Measurements from ENCODE around the gene SHCBP1L.

SHCBP1L gene

DNA sequence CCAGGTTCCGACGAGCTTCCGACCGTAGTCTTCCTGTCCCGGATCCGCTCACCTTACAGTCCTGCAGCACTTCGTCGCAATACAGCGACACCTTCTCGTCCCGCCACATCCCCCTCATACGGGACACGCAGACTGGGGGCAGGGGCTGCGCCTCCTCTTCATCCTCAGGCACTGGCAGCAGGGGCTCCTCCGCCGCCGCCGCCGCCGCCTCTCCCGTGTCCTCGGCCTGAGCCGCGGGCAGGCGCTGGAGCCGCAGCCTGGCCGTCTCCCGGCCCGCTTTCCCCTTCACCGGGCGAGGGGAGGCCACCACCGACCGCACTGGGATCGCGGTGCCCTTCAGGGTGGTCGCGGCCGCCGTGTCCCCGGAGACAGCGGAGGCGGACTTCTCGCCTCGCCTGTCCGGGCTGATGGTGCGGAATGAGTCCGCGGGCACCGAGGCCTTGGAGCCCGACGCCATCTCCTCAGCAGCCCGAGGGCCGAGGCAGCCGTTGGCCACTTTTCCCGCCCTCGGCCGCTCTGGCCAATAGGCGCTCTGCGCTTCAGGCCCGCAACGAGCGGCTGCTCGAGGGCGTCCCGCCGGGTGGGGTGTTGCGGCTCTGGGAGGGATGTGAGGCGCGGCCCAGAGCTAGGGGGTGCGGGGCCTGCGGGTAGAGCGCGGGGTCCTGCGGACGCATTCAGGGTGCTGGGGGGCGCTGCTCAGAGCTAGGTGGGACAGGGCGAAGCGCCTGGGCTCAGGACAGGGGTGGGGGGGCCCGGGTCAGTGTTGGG lies at the start of gene SHCBP1L:
Gene SHCBP1L, minus strand, starts transcription at position 490 of the 768 bp plus-strand sequence. Its CDS starts 33 bp downstream, at position 457.
- no peak for DNase-seq (ENCODE audit: low read depth, low spot score)

DNA sequence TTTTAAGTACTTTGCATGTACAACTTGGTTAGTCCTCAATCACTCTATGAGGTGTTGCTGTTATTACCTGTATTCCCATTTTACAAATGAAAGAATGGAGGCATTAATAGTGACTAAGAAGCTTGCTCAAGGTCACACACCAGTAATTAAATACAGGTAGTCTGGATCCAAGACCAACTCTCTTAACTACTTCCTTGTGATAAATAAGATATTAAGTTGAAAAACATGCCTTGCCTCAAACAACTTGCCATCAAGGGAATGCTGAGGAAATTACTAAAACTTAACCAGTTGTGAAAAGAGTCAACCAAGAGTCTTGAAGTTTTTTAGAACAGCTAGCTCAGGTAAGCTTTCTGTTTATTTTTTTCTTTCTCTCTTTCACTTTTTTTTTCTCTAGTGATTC lies 49.3 kb upstream of the SHCBP1L start:
- DNase-seq (ENCODE audit: low read depth, low spot score) = no peak

DNA sequence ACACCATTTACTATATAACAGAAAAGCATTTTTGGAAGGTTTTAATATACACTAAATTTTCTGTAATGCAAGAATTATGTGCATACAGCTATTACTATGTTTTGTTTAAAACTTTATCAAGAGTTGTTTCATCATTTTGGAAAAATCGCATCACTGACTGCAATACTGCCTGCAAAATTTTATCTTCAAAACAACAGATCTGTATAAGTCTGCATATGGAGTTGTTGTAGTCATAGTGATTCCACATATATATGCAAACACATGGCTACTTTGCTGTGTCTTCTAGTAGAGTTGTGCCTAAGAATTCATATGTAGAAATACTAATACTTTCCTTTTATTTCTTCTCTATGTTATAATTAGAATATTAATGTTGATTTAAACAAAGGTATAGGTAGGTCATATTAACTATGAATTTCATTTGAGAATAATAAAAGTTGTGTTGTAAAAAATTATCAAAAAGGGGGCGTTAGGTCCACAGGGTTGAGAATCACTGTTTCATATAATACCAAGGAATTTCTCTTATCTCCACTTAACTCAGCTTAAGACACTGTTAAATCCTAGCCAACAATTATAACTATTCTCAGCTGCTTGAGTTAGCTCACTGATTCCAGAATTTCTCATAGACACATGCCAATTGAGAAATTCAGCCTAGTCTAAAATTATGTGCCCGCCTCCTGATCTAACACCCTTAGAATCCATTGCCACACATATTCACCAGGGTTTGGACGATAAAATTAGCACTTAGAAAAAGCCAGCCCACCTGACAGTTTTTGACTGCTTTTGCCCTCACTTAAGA lies 47.4 kb upstream of the SHCBP1L start:
- no peak for DNase-seq (ENCODE audit: low read depth, low spot score)

DNA sequence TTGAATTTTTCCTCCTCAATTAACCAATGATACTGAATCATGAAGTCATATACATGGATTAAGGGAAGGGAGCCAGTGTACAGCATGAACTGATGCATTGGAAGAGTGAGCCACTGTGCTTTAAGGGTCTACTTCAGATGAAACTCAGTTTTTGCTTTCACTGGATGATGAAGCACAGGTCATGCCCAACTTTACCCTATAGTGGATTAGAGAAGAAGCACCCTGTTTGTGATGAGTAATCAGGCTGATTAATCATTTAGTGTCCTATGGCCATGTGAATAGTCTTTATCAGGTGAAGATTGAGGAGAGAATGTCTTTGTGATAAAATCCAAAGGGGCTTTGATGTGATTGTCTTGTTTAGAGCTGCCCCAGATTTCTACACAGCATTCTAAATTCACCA lies 45.5 kb upstream of the SHCBP1L start:
- DNase-seq (ENCODE audit: low read depth, low spot score) = no peak

DNA sequence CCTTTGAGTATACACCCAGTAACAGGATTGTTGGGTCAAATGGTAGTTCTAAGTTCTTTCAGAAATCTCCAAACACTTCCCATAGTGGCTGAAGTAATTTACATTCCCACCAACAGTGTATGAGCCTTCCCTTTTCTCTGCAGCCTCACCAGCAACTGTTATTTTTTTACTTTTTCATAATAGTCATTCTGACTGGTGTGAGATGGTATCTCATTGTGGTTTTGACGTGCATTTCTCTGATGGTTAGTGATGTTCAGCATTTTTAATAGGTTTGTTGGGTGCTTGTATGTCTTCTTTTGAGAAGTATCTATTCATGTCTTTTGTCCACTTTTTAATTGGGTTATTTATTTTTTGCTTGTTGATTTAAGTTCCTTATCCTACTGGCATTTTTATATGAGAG lies 43.9 kb upstream of the SHCBP1L start:
- DNase-seq (ENCODE audit: low read depth, low spot score) = no peak

- no peak for DNase-seq (ENCODE audit: low read depth, low spot score)
Measured at GRCh38 chr1:182995894-182996293, 42.9 kb upstream of the SHCBP1L start.

DNA sequence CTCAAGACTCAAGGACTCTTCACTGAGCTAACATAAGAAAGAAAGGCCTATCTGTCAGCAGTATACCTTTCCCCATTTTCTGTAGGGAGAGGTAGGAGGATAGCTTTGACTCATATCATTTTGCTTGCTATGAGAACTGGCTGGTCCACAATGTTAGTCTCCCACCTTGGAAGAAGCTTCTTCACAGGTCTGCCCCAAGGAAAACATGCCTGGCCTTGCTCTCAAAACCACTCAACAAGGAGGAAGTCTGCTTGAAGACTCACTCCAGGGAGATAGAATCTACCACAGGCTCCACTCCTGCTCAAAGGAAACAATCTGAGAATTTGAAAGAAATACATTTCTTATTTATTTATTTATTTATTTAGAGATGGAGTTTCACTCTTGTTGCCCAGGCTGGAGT lies 40.8 kb upstream of the SHCBP1L start:
- no peak for DNase-seq (ENCODE audit: low read depth, low spot score)

DNA sequence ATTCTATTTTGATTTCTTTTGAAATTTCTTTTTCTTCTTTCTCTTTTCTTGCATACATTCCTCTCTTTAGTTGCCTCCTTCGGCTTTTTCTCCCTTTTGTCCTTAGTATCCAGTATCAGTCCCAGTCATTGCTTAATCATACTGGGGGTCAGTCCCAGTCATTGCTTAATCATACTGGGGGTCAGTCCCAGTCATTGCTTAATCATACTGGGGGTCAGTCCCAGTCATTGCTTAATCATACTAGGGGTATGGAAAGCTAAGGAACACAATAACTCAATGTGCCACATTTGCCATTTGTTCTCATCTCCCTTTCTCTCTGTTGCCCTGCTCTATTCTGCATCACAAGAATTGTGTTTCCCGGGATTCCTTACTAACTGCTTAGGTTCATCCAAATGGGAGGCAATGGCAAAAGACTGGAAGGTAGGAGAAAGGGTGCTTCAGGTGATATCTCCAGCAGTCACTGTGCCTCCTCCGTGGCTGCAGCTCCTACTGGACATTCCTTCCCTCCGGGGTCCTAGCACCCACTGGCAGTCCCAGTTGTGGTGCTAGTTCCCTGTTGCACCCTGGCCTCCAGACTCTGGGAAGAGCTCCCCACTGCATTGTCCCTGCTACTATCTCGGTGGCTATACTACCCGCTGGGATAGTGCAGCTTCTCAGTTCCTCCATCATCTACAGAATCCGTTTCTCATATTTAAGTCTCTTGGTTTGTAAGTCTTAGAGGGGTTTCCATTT lies 37.6 kb upstream of the SHCBP1L start:
- no peak for DNase-seq (ENCODE audit: low read depth, low spot score)

DNA sequence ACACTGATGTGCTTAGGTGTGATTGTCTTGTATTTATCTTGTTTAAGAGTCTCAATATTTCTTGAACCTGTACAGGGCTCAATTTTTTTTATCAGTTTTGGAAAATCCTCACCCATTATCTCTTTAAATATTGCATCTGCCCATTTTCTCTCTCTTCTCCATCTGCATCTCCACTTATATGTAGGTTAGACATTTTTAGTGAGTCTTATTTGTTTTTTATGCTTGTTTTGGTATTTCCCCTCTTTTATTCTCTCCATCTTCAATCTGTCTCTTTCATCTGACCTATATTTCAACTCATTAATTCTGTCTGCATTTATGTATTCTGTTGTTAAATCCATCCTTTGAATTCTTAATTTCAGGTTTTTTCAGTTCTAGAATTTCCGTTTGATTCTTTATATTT lies 32.9 kb upstream of the SHCBP1L start:
- no peak for DNase-seq (ENCODE audit: low read depth, low spot score)

DNA sequence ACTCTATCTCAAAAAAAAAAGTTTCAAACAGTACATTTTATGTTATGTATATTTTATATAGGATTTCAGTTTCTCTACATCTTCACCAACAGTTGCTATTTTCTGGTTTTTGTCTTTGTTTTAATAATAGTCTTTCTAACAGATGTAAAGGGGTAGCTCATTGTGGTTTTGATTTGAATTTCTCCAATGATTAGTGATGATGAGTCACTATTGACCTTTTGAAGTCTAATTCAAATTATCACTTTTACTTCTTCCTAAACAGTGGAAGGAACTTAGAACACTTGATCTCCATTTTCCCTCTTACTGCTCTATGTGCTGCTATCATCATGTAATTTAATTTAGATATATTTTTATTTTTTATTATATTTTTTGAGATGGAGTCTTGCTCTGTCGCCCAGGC lies 31.7 kb upstream of the SHCBP1L start:
- no peak for DNase-seq (ENCODE audit: low read depth, low spot score)

DNA sequence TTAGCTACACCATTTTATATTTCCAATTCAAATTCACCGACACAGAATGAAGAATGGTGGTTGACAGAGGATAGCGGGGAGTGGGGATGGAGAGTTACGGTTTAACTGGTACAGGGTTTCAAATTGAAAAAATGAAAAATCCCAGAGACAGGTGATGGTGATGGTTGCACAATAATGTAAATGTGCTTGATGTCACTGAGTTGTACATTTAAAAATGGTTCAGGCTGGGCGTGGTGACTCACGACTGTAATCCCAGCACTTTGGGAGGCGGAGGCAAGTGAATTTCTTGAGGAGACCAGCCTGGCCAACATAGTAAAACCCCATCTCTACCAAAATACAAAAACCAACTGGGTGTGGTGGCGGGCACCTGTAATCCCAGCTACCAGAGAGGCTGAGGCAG lies 31.2 kb upstream of the SHCBP1L start:
- no peak for DNase-seq (ENCODE audit: low read depth, low spot score)

GRCh38 chr1:182978151-182978853 lies 25.3 kb upstream of the SHCBP1L start:
- DNase-seq (ENCODE audit: low read depth, low spot score) = no peak

- no peak for DNase-seq (ENCODE audit: low read depth, low spot score)
Measured at GRCh38 chr1:182977480-182977879, 24.5 kb upstream of the SHCBP1L start.

DNA sequence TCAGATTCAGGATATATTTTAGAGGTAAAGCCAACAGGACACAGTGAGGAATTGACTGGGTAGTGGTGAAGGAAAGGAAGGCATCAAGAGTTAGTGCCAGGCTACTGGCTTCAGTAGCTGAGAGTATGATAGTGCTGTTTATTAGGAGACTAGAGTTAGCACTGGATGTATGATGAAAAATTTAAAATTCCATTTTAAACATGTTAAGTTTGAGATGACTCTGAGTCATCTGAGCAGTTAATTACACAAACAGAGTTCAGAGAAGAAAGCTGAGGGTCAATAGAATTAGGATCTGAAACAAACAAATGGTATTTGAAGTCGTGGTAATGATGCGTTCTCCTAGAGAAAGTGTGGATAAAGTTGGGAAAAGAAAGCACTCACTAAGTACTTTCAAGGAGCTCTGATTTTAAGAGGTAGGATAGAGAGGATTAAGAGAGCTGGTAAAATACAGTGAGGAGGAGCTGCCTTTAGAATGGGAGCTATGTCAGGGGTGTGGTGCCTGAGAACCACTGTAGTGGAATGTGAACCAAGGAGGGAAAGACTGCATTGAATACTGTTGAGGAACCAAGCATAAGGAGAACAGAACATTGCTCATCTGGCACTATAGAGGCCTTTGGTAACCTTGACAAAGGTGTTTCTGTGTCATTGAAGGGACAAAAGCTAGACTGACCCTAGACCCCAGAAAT lies 21.7 kb upstream of the SHCBP1L start:
- DNase-seq (ENCODE audit: low read depth, low spot score) = no peak

DNA sequence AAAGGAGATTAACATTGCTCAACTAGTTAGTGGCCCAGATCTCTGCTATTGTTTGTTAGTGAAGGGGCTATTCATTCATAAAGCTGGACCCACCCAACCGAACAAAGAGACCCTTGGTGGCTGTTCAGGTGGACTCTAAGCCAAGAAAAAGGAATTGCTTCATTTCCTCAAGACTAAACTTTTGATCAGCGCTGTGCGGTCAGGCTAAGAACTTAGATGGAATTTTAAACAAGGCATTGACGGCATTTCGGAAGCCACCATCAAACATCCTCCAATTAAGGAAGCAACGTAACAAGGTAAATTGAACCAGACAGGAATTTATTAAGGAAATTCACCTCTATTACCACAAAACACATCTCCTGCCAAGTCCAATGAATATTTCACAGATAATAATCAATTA lies 19.9 kb upstream of the SHCBP1L start:
- DNase-seq (ENCODE audit: low read depth, low spot score) = no peak

GRCh38 chr1:182972231-182972630 lies 19.3 kb upstream of the SHCBP1L start:
- no peak for DNase-seq (ENCODE audit: low read depth, low spot score)

GRCh38 chr1:182971219-182971618 lies 18.3 kb upstream of the SHCBP1L start:
- DNase-seq (ENCODE audit: low read depth, low spot score) = no peak

DNA sequence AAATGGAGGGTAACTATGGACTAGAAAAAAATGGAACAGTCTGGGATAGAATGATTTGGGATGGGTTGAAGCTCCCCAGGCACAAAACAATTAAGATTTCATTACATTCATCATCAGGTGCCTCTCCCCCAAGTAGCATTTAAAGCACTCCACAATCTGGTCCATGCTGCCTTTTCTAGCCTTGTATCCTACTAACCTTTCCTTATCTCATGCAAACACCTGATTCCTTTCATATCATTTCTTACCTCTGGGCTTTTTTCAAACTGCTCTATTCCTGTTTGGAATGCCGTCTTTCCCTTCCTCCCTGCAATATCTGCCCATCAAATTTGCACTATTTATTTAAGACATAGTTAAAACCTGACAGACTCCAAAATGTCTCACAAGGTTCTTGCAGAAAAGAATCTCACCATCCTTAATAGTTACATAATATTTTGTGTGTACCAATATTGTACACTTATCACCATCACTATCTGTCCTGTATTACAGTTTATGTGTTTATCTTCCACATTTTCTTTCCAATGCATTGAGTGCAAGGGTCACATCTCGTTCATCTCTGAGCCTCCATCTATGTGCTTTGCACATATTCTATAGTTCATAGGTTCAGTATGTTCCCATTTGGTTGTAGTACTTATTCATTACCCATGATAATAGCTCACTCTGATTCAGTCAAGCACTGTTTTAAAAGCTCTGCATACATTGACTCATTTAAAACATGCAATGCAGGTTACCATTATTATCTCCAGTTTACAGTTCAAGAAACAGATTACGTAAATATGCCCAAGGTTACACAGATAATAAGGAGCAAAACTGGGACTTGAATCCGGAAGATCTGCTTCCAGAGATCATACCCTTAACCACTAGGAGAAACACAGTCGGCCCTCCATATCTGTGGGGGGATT lies 16.1 kb upstream of the SHCBP1L start:
- no peak for DNase-seq (ENCODE audit: low read depth, low spot score)

DNA sequence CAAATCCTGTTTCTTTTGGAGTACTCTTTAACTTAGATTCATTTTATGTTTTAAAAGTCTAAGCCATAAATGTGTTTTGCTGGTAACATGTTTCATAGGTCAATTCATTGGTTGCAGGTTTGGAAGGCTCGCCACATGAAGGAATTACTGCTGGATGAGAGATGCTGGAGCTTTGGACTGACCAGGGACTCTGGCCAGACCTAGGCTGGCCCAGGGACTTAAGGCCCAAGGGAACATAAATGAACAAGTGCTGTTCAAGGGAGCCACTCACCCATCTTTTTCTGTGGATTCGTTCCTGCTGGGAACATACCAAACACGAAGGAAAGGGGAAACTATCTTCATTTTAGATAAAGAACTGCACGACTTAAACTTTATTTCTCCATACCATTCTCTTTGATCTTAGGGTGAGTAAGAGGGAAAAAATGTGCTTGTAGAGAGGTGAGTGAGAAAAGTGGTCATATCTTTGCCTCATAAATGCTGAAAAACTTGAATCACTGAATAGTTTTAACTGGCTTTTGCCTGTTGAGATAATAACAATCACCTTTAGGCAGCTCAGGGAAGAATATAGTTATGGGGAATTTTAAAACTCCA lies 15.3 kb upstream of the SHCBP1L start:
- no peak for DNase-seq (ENCODE audit: low read depth, low spot score)

- DNase-seq (ENCODE audit: low read depth, low spot score) = no peak
Measured at GRCh38 chr1:182965861-182966260, 12.9 kb upstream of the SHCBP1L start.
